SK-N-MC (cell line): ENCODE measurements around the gene GALNT8.

Experiments
- DNase-seq: peaks from one replicate; pipeline ENCODE4 v3.0.0-alpha.2; 2011; ENCODE audit warnings: low read depth, low spot score
- H3K27ac ChIP-seq: fragments of 200-600 bp; sonication (generic); 2 replicates; pipeline ENCODE4 v1.5.1; 2016; ENCODE audit warnings: mixed run types
- H3K36me3 ChIP-seq: fragments of 200-600 bp; sonication (generic); 2 replicates; pipeline ENCODE4 v1.6.1; 2017; ENCODE audit warnings: antibody characterized with exemption, low read length, mixed read lengths; ENCODE audit not compliant: insufficient read depth
- H3K4me3 ChIP-seq: fragments of 200-600 bp; sonication (generic); 2 replicates; pipeline ENCODE4 v1.5.1; 2016
- H3K9ac ChIP-seq: fragments of 200-600 bp; sonication (generic); 2 replicates; pipeline ENCODE4 v1.8.0; 2017; ENCODE audit warnings: mixed run types, mixed read lengths; ENCODE audit not compliant: insufficient read length
- H3K9me3 ChIP-seq: fragments of 200-600 bp; sonication (generic); 2 replicates; pipeline ENCODE4 v1.6.1; 2017; ENCODE audit warnings: low read depth, mild to moderate bottlenecking, antibody characterized with exemption, low read length, moderate library complexity, mixed read lengths
- EZH2 ChIP-seq: fragments of 200-600 bp; sonication (generic); IDR thresholded peaks from one replicate; pipeline ENCODE4 v1.6.1; 2017; ENCODE audit warnings: antibody characterized with exemption
- FOXP2 ChIP-seq: optimal IDR thresholded peaks from 2 replicates; pipeline ENCODE3; 2011; ENCODE audit warnings: mild to moderate bottlenecking, moderate library complexity; ENCODE audit not compliant: insufficient read depth; ENCODE audit errors: extremely low read length, control extremely low read depth
- POLR2AphosphoS5 ChIP-seq: IDR thresholded peaks from 2 replicates; pipeline ENCODE4 v1.6.1; 2012; ENCODE audit warnings: mild to moderate bottlenecking, low read depth, low read length, borderline replicate concordance

The GALNT8 gene

GRCh38 chr12:4810219-4810671 lies 90.0 kb downstream of the GALNT8 start:
- Histone ChIP-seq H3K9me3 (no peaks in the 10 kb centered on the region), H3K4me3 (no peak overlapping the region), H3K9ac (no peak overlapping the region), H3K36me3 (no peaks in the 10 kb centered on the region), H3K27ac (no peak overlapping the region)
- TF ChIP-seq FOXP2: no peak
- TF ChIP-seq EZH2: no peak
- TF ChIP-seq POLR2AphosphoS5: no peak
- DNase-seq: no peak

GRCh38 chr12:4812624-4813327 lies 92.6 kb downstream of the GALNT8 start:
- H3K4me3 ChIP-seq: no peak overlapping the region
- no peak for TF ChIP-seq POLR2AphosphoS5
- no peak for TF ChIP-seq FOXP2
- TF ChIP-seq EZH2: no peak
- no peak overlapping the region for H3K9ac ChIP-seq
- no peaks in the 10 kb centered on the region for H3K36me3 ChIP-seq
- no peaks in the 10 kb centered on the region for H3K9me3 ChIP-seq
- no peak overlapping the region for H3K27ac ChIP-seq
- no peak for DNase-seq

- H3K36me3 ChIP-seq: no peaks in the 10 kb centered on the region
- no peak overlapping the region for H3K4me3 ChIP-seq
- DNase-seq: no peak
- H3K9ac ChIP-seq: no peak overlapping the region
- no peaks in the 10 kb centered on the region for H3K9me3 ChIP-seq
- H3K27ac ChIP-seq: no peak overlapping the region
- no peak for TF ChIP-seq FOXP2
- TF ChIP-seq EZH2: no peak
- TF ChIP-seq POLR2AphosphoS5: no peak
Observed at GRCh38 chr12:4813741-4814140, 93.5 kb downstream of the GALNT8 start.

- Histone ChIP-seq H3K4me3 (no peak overlapping the region), H3K36me3 (no peaks in the 10 kb centered on the region)
- TF ChIP-seq EZH2 (no peak), POLR2AphosphoS5 (no peak), FOXP2 (no peak)
Observed at GRCh38 chr12:4814485-4814884, 94.3 kb downstream of the GALNT8 start.

GRCh38 chr12:4816744-4817525 lies 96.7 kb downstream of the GALNT8 start:
- TF ChIP-seq POLR2AphosphoS5 (no peak), FOXP2 (no peak), EZH2 (no peak)
- no peak for DNase-seq
- Histone ChIP-seq H3K27ac (no peak overlapping the region), H3K9ac (no peak overlapping the region), H3K36me3 (no peaks in the 10 kb centered on the region), H3K9me3 (no peaks in the 10 kb centered on the region), H3K4me3 (no peak overlapping the region)

More at GRCh38 chr12:4814485-4814884, 94.3 kb downstream of the GALNT8 start:
- no peak for DNase-seq
- no peak overlapping the region for H3K27ac ChIP-seq
- no peaks in the 10 kb centered on the region for H3K9me3 ChIP-seq
- no peak overlapping the region for H3K9ac ChIP-seq

GRCh38 chr12:4817880-4818279 lies 97.7 kb downstream of the GALNT8 start:
- no peaks in the 10 kb centered on the region for H3K9me3 ChIP-seq
- H3K36me3 ChIP-seq: no peaks in the 10 kb centered on the region
- H3K4me3 ChIP-seq: no peak overlapping the region
- no peak overlapping the region for H3K9ac ChIP-seq
- H3K27ac ChIP-seq: no peak overlapping the region
- TF ChIP-seq POLR2AphosphoS5: no peak
- no peak for DNase-seq

GRCh38 chr12:4819654-4820053 lies 99.5 kb downstream of the GALNT8 start:
- Histone ChIP-seq H3K27ac (no peak overlapping the region), H3K9me3 (no peaks in the 10 kb centered on the region), H3K9ac (no peak overlapping the region), H3K4me3 (no peak overlapping the region), H3K36me3 (no peaks in the 10 kb centered on the region)
- DNase-seq: no peak
- no peak for TF ChIP-seq FOXP2
- no peak for TF ChIP-seq EZH2
- no peak for TF ChIP-seq POLR2AphosphoS5

GRCh38 chr12:4820971-4821370 lies 100.8 kb downstream of the GALNT8 start:
- DNase-seq: no peak
- TF ChIP-seq EZH2: no peak
- TF ChIP-seq FOXP2: no peak
- no peak for TF ChIP-seq POLR2AphosphoS5
- H3K9ac ChIP-seq: no peak overlapping the region
- H3K4me3 ChIP-seq: no peak overlapping the region
- H3K27ac ChIP-seq: no peak overlapping the region
- no peaks in the 10 kb centered on the region for H3K9me3 ChIP-seq
- no peaks in the 10 kb centered on the region for H3K36me3 ChIP-seq
